HG03520 (cell line): ENCODE data around the gene RAB42.

ENCODE experiments used
- ATAC-seq: cut with Tn5 transposase; IDR thresholded peaks from one replicate; pipeline ENCODE4 v1.9.1; 2021; ENCODE audit warnings: mild to moderate bottlenecking, moderate library complexity; ENCODE audit not compliant: unreplicated experiment

RAB42 gene

GRCh38 chr1:28644494-28644893 is 52.4 kb downstream of the RAB42 start:
- ATAC-seq: no peak
